Body of pancreas (tissue), 4 donors: ENCODE results near the gene GPR156. TPM values are rescaled to one million over a fixed set of nuclear protein-coding genes. Genes with fewer than 3 reads are reported as not detected.

ENCODE experiments used
- ATAC-seq: fragments of 150-250 bp; one replicate; pipeline ENCODE4 v1.9.1; 2016
- DNase-seq, 4 donors: peaks; one replicate each; pipeline ENCODE4 v3.0.0-alpha.2; 2019
- H3K27ac ChIP-seq, 4 donors: fragments of 200-600 bp; sonication (generic); 1 replicate in 3 of 4; 2 replicates in 1 of 4; pipeline versions ENCODE4 v1.5.1 to v1.6.1; 2016 to 2019; ENCODE audit warnings: mild to moderate bottlenecking in 1 of 4, mixed read lengths in 1 of 4, moderate library complexity in 1 of 4
- H3K27me3 ChIP-seq, 2 donors: fragments of 200-600 bp; sonication (generic); one replicate each; pipeline ENCODE4 v1.6.0; 2016; ENCODE audit warnings: mild to moderate bottlenecking in 1 of 2
- H3K36me3 ChIP-seq, 2 donors: fragments of 200-600 bp; sonication (generic); replicated peaks in 1 of 2; 2 replicates each; pipeline ENCODE4 v1.5.1; 2016; ENCODE audit warnings: low read depth in 2 of 2; ENCODE audit not compliant: insufficient read depth in 1 of 2
- H3K4me1 ChIP-seq: fragments of 200-600 bp; sonication (generic); one replicate; pipeline ENCODE4 v1.6.0; 2016
- H3K4me3 ChIP-seq, 2 donors: fragments of 200-600 bp; sonication (generic); 1 replicate in 1 of 2; 2 replicates in 1 of 2; pipeline ENCODE4 v1.5.1; 2016 to 2019
- H3K9me3 ChIP-seq, 3 donors: fragments of 200-600 bp; sonication (generic); 1 replicate in 2 of 3; 2 replicates in 1 of 3; pipeline ENCODE4 v1.5.1; 2016
- POLR2A ChIP-seq, 3 donors: fragments of 450-650 bp; IDR thresholded peaks; one replicate each; pipeline ENCODE4 v1.6.1; 2016; ENCODE audit warnings: antibody characterized with exemption in 3 of 3, mild to moderate bottlenecking in 2 of 3
- WGBS, 2 donors: methylation state at CpG; one replicate each; pipeline ENCODE4 v1.1.5; 2017; 5-methylcytosine and 5-hydroxymethylcytosine counted together
- intact Hi-C: fragments of 100-400 bp; cut with DNase I; formaldehyde crosslinking; loops from one replicate; pipeline ENCODE4 v1.15.1; 2023
- total RNA-seq, 2 donors: library from RNA; depleted of rRNA; stranded (reverse); fragments of >200 nt; gene quantifications; one replicate each; pipeline ENCODE4 v1.1.0, GENCODE V29; 2016
- TF ChIP-seq, protein P1 (sequence below), 7 experiments: fragments of 450-650 bp in 4 of 7; fragments of 200-600 bp in 3 of 7; sonication (generic) in 3 of 7; IDR thresholded peaks; one replicate each; pipeline ENCODE4 v1.5.1; 2016 to 2019; ENCODE audit warnings: antibody characterized with exemption in 7 of 7

Gene GPR156
- total RNA-seq, 2 donors from 2014 or later: not detected

DNA sequence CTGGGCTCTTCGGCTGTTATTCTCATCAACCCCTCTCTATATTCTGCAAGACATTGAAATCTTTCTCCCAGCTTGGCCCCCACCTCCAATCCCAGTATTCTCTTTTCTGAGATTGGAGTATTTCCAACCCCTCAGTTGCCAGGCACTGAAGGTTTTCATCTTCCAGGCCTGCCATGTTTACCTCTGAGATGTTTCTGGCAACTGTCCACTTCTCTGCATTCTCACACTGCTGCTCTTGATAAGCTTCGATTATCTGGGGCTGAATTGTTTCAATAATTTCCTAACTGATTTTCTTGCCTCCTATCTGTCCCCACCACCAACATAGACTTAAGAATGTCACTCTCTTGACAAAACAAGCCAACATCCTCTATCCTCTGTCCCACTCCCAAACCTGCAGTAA, 1.4 kb upstream of the GPR156 start:
- ATAC-seq: no peak
- no peaks in the 10 kb centered on the region for H3K36me3 ChIP-seq
- peaks cover 9% of the 10 kb centered on the region for H3K4me1 ChIP-seq
- peaks cover 0 to 6% of the 10 kb centered on the region in 2 donors for H3K27me3 ChIP-seq
- TF ChIP-seq, protein P1, sequence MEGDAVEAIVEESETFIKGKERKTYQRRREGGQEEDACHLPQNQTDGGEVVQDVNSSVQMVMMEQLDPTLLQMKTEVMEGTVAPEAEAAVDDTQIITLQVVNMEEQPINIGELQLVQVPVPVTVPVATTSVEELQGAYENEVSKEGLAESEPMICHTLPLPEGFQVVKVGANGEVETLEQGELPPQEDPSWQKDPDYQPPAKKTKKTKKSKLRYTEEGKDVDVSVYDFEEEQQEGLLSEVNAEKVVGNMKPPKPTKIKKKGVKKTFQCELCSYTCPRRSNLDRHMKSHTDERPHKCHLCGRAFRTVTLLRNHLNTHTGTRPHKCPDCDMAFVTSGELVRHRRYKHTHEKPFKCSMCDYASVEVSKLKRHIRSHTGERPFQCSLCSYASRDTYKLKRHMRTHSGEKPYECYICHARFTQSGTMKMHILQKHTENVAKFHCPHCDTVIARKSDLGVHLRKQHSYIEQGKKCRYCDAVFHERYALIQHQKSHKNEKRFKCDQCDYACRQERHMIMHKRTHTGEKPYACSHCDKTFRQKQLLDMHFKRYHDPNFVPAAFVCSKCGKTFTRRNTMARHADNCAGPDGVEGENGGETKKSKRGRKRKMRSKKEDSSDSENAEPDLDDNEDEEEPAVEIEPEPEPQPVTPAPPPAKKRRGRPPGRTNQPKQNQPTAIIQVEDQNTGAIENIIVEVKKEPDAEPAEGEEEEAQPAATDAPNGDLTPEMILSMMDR (IDR thresholded peaks at IDR 0.05): no peak
- no peak for TF ChIP-seq POLR2A (IDR thresholded peaks at IDR 0.05)
- H3K27ac ChIP-seq: no peak overlapping the region
- no peak overlapping the region for H3K4me3 ChIP-seq
- intact Hi-C loops: no loop called here
- no peak for DNase-seq
- WGBS, 2 donors: 29 to 47% methylated on average over 2 of the region's 2 CpGs
- H3K9me3 ChIP-seq: no peaks in the 10 kb centered on the region

DNA sequence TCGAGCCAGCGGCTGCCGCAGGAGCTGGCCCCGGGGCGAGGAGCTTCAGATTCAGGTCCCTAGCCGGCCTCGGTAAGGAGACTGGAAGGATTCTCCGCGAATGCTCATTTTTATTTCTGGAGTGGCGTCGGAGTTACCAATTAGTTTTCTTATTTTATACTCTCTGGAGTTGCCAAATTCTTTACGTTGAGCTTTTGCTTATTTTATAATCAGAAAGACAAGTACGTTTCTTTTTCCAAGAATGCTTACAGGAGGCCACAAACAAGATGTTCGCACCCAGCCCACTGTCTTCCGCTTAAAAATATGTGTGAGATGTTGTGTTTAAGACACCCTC, 453 bp upstream of the GPR156 start:
- ATAC-seq (no peak), DNase-seq (no peak)
- no peak for TF ChIP-seq POLR2A (IDR thresholded peaks at IDR 0.05)
- TF ChIP-seq, protein P1 (IDR thresholded peaks at IDR 0.05): no peak
- intact Hi-C loops: no loop called here
- Histone ChIP-seq H3K36me3 (no peaks in the 10 kb centered on the region), H3K27ac (no peak overlapping the region), H3K9me3 (no peaks in the 10 kb centered on the region), H3K4me1 (peaks cover 9% of the 10 kb centered on the region), H3K27me3 (peaks cover 0 to 6% of the 10 kb centered on the region in 2 donors), H3K4me3 (no peak overlapping the region)
- 45 to 47% methylated on average over 15 of the region's 15 CpGs for WGBS, 2 donors

DNA sequence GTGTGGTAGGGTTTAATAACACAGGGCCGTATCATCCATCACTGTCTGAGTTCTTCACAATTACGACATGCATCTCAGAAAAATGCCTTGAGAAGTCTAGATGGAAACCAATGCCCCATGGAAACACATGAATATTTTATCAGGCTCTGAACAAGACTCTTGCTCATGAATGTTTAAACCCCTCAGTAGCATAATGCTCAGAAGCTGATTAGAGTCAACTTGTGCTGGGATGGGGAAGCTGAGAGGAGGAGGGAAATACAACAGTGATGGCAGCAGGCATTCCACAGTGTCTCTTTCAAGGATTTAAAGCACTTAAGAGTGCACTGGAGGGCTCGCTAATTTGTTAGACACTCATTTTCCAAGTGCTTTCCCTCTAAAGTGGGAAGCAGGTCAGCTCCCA, 3.8 kb downstream of the GPR156 start:
- no peak for ATAC-seq
- no peak for DNase-seq
- Histone ChIP-seq H3K27me3 (peaks cover 0 to 6% of the 10 kb centered on the region in 2 donors), H3K4me1 (peaks cover 9% of the 10 kb centered on the region), H3K36me3 (no peaks in the 10 kb centered on the region), H3K27ac (no peak overlapping the region), H3K9me3 (no peaks in the 10 kb centered on the region), H3K4me3 (no peak overlapping the region)
- TF ChIP-seq, protein P1 (IDR thresholded peaks at IDR 0.05): no peak
- no peak for TF ChIP-seq POLR2A (IDR thresholded peaks at IDR 0.05)
- 81 to 84% methylated on average over 2 to 3 of the region's 3 CpGs for WGBS, 2 donors
- intact Hi-C loops: no loop called here

DNA sequence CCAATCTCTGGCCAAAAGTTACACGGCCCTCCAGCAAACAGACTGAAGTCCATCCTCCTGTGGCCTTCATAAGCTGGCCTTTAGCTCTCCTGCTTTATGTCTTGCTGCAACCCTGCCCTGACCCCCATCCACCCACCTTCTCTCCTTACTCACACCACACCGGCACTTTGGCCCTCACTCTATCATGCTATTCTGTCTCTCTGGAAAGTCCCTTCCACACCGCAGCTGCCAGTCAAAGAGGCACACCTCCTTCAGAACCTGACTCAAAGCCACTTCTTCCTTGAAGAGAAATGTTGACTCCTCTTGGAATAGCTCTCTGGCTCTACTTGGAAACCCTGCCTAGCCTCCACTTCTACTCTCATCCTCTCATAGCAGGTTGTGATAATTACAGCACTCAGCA, 4.5 kb downstream of the GPR156 start:
- peaks cover 0 to 4% of the 10 kb centered on the region in 2 donors for H3K27me3 ChIP-seq
- intact Hi-C loops: no loop called here
- no peak for TF ChIP-seq POLR2A (IDR thresholded peaks at IDR 0.05)
- TF ChIP-seq, protein P1 (IDR thresholded peaks at IDR 0.05): no peak
- WGBS, 2 donors: 71 to 77% methylated on average over 3 of the region's 3 CpGs
- H3K4me1 ChIP-seq: peaks cover 9% of the 10 kb centered on the region
- H3K4me3 ChIP-seq: no peak overlapping the region
- no peaks in the 10 kb centered on the region for H3K9me3 ChIP-seq
- H3K27ac ChIP-seq: no peak overlapping the region
- H3K36me3 ChIP-seq: no peaks in the 10 kb centered on the region
- DNase-seq (no peak), ATAC-seq (no peak)

DNA sequence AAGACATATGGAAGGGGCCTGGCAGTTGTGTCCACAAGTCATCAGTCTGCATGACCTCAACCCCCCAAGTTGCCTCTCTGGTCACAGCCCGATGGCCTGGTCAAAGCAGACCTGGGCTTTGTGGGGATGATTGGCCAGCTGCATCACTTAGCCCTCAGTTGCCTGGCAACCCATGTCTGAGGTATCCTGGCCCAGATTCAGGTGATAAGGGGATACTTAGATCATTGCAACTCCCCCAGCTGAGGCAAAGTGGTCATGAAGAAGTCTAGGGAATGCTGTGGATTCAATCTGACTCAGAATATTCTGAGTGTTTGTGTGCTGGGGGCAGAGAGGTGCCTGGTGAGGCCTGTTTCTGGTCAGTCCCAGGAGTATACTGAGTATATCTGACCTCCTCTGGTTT, 5.0 kb downstream of the GPR156 start:
- intact Hi-C loops: no loop called here
- H3K4me3 ChIP-seq: no peak overlapping the region
- H3K9me3 ChIP-seq: no peaks in the 10 kb centered on the region
- H3K4me1 ChIP-seq: peaks cover 4% of the 10 kb centered on the region
- no peak for TF ChIP-seq POLR2A (IDR thresholded peaks at IDR 0.05)
- H3K36me3 ChIP-seq: no peaks in the 10 kb centered on the region
- no peaks in the 10 kb centered on the region for H3K27me3 ChIP-seq
- no peak for ATAC-seq
- H3K27ac ChIP-seq: no peak overlapping the region
- 65 to 80% methylated on average over 1 of the region's 1 CpG for WGBS, 2 donors
- DNase-seq: no peak
